ENCODE measurements around the gene FMO3. TPM values are rescaled to one million over a fixed set of nuclear protein-coding genes. Genes with fewer than 3 reads are reported as not detected.

The FMO3 gene
- polyA plus RNA-seq (2013, experiment 1 of 2; ENCODE audit: insufficient read length) = 0.28 TPM
- 0.09 TPM for polyA plus RNA-seq (2013, experiment 2 of 2; ENCODE audit: insufficient read length)

GRCh38 chr1:171090604-171091003 lies at the start of gene FMO3:
Gene FMO3, plus strand, starts transcription at chr1:171090905. Its CDS starts 1,754 bp downstream, at chr1:171092659.
- no peak for DNase-seq

- DNase-seq = no peak
These were observed 42.7 kb upstream of the FMO3 start for GRCh38 chr1:171048014-171048413.

- DNase-seq = no peak
These were observed 37.7 kb upstream of the FMO3 start for GRCh38 chr1:171052977-171053376.

GRCh38 chr1:171055966-171056643 lies 34.6 kb upstream of the FMO3 start:
- DNase-seq = no peak

GRCh38 chr1:171061425-171062143 lies 29.1 kb upstream of the FMO3 start:
- DNase-seq = no peak

- DNase-seq = no peak
These were observed 27.8 kb upstream of the FMO3 start for GRCh38 chr1:171062902-171063301.

- no peak for DNase-seq
These were observed 15.7 kb upstream of the FMO3 start for GRCh38 chr1:171075041-171075440.

- DNase-seq = peak; percentile 55
These were observed 9.4 kb upstream of the FMO3 start for GRCh38 chr1:171081314-171081753.

DNA sequence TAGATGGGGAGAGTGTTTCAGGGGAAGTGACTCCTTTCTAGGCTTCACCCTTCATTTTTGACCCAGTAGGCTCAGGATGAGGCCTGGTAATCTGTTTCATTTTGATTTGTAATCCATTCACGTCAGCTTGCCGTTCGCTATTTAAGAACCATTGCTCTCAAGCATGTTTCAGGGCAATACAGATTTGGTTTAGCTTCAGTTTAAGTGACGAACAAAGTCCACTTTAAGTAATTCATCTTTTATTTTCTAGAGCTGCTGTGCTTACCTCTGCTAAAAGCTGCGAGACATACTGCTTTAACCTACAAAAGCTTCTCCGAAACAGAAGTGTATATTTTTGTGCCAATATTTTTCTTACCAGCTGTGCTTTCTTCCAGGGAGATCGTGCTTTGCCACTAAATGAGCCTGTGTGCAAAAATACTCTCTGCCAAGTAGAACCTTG lies 8.9 kb upstream of the FMO3 start:
- DNase-seq = no peak

- DNase-seq = no peak
These were observed 8.1 kb upstream of the FMO3 start for GRCh38 chr1:171082606-171083005.

- no peak for DNase-seq
These were observed 7.5 kb upstream of the FMO3 start for GRCh38 chr1:171083222-171083621.

- no peak for DNase-seq
These were observed 6.6 kb upstream of the FMO3 start for GRCh38 chr1:171084091-171084490.

DNA sequence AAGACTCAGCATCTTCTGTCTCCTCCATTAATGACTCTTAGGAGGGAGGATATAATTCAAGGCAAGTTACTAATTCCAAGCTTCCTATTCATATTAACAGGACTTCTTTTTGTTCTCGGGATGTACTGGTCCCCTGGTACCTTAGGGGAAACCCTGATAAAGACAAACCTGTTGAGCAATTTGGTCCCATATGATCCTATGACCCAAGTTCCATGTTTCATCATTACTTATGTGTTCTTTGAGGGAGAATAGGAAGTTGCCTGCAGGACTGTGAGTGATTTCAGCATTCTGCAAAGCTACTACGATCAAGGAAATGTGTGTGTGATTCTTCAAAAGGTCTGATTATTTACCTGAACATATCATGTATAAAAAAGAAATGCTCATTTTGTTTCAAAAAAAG lies 5.8 kb upstream of the FMO3 start:
- DNase-seq = no peak

- no peak for DNase-seq
These were observed 2.8 kb upstream of the FMO3 start for GRCh38 chr1:171087896-171088295.

DNA sequence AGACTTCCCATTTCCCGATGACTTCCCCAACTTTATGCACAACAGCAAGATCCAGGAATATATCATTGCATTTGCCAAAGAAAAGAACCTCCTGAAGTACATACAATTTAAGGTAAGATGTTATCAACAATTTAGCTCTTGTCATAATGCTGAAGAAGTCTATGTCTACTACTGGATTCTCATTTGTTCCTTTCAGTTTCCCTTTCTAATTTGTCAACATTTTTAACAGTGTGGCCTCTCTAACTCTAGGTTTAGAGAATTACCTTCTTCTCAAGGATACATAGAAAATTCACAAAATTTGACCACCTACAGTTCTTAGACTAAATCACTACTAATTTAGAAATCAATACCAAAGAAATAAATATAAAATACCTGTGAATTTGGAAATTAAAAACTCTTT lies 13.2 kb downstream of the FMO3 start:
- no peak for DNase-seq

GRCh38 chr1:171107262-171107940 lies 16.7 kb downstream of the FMO3 start:
- DNase-seq = no peak

DNA sequence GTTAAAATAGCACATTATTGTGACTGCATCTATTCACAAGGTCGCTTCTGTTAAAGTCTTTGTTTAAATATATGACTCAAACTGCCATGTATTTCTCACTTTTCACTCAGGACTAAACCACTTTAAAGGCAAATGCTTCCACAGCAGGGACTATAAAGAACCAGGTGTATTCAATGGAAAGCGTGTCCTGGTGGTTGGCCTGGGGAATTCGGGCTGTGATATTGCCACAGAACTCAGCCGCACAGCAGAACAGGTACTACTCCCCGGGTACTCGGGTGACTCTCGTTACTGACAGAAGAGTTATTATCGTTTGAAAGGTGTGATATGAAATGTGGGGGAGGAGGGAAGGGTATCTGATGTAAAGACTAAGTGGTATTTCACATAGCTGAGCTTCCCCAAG lies 17.3 kb downstream of the FMO3 start:
- DNase-seq = no peak

- no peak for DNase-seq
These were observed 19.3 kb downstream of the FMO3 start for GRCh38 chr1:171109966-171110365.

GRCh38 chr1:171110621-171111326 lies 20.1 kb downstream of the FMO3 start:
- DNase-seq = peak; percentile 59

GRCh38 chr1:171112119-171112518 lies 21.4 kb downstream of the FMO3 start:
- no peak for DNase-seq

DNA sequence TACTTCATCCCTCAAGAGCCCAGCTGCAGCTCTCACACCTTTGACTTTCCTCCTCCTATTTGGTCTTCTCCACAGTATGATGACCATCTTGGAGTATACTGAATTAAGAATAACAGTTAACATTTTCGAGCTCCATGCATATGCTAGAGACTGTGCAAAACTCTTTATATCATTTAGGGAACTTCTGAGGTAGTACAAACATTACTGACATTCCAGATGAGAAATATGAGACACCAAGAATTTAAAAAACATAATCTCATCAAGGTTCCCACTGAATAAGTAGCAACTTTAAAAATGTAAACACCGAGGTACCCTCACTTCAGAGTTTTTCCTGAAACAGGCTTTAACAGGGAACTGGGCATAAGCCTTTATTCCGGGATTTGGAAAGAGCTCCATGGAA lies 22.7 kb downstream of the FMO3 start:
- DNase-seq = no peak

GRCh38 chr1:171115280-171115897 lies 24.7 kb downstream of the FMO3 start:
- no peak for DNase-seq
